Measurements from ENCODE around the gene CPNE1.

CPNE1 gene

DNA sequence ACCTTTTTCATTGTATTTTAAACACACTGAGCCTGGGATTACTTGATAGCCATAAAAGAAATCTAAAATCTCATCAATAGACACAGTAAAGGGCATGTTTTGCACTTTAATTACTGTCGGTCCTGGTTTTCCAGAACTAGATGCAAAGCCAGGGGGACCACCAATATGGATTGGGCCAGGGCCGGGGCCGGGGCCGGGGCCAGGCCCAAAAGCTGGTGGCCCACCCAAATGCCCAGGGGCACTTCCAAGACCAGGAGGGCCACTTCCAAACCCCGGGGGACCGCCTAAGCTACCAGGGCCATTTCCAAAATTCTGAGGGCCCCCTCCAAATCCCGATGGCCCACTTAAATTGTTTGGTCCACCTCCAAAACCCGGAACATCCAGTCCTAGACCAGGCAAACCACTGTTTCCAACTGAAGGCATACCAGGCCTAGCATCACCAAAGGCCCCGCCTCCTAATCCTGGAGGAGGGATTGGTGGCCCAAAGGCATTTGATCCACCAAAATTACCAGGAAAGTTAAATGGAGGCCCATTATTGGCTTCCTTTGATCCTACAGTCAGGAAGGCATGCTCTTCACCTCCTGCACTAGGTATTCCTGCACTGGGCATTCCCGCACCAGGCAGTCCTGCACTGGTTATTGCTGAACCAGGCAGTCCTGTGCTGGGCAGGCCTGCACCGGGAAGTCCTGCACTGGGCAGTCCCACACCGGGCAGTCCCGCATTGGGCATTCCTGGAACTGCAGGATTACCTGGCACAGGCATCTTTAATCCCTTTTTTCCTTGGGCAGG, 11.9 kb downstream of the CPNE1 start:
- DNase-seq: no peak

DNA sequence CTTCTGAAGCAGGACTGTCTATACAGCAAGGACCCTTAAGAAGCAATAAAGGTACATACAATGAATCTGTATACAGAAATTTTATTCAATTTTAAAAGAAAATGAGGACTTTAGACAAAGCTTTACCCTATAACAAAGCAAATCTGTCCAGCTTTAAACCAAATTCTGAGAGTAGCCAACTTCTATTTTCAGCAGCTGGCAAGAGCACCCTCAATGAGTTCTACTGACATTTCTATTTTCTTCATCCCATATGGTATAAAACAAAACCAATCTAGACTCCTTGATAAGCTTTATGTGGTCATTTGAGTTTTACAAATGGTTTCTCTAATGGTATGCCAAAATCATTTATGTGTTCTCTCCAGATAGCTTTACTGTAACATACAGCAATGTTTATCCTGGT, 12.7 kb downstream of the CPNE1 start:
- no peak for DNase-seq

DNA sequence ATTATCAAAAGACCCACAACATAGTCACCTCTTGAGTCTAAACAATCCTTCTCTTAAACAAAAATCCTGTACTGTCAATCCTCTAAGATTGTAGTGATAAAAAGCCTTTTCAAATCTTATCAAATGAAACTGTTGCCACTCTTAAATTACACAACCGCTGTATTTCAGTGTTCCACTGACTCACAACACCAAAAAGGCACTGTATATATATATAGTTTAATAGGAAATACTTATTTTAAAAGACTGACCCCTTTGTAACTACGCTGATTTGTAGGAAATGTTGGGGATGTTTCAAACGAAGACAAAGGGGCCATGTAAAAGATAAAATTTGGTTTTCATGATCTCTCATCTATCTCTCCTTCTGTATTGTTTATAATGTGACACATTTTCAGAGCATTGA, 14.1 kb downstream of the CPNE1 start:
- no peak for DNase-seq

DNA sequence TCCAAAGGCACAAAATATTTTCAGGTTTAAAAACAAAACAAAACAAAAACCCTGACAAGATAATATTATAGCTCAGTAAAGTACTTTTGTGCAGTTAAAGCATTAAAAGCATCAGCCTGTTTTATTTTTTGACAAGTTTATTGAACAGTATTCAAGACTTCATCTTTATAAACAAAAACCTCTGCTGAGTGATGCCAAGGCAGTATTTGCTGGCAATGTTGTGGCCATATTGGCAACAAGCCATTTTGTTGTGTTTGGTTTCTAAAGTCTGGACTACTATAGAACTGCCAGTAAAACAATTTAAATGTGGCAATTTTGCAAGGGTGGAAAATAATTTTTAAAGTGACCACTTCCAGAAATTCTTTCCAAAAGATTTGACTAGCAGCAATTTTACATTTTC, 15.9 kb downstream of the CPNE1 start:
- DNase-seq: no peak

DNA sequence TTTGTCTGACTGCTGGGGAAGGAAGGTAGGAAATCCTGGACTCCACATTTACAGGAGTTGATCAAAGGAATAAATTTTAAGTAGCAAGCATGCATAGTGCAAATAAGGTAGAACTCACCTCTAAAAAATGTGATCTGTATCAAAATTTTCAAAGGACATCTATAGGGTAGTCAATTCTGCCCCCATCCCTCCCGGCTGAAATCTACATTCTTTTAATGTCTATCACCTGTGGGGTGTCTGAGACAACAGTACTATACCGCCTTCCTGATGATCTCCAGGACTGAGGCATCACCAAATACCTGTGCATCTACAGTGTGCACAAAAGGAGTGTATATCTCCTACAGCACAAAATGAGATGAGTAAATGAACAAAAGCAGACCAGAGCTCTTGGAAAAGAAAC, 19.9 kb downstream of the CPNE1 start:
- no peak for DNase-seq

DNA sequence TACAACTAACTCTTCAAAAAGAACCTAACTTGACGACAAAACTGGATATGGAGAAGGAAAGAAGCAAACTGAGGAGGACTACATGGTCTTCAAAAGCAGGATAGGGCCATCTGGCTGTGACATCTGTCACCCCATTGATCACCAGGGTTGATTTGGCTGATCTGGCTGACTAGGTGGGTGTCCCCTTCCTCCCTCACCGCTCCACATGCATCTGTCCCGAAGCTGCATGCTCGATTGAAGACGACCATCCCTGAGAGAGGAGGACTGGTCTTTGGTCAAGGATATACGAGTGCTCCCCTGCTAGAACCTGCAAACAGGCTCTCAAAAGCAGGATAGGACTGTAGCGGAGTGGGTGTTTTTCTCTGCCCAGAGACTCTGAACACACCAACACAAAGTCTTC, 21.7 kb downstream of the CPNE1 start:
- DNase-seq: no peak

DNA sequence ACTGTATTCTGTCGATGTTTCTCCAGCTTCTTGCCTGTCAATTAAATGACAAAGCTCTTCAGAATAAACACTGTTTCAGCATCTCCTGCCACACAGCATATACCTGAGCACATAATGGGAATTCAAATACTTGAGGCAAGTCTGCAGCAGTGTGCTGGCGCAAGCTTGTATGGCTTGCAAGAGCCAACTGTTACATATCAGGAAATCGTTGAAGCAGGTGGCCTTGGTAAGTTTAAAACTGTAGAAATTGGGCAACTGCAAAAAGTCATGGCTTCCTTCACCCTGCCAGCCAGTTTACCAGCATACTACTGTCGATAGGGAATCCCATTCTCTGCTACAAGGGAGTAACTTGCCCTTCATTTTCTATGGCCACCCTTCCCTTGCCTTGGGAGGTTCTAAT, 23.0 kb downstream of the CPNE1 start:
- no peak for DNase-seq

DNA sequence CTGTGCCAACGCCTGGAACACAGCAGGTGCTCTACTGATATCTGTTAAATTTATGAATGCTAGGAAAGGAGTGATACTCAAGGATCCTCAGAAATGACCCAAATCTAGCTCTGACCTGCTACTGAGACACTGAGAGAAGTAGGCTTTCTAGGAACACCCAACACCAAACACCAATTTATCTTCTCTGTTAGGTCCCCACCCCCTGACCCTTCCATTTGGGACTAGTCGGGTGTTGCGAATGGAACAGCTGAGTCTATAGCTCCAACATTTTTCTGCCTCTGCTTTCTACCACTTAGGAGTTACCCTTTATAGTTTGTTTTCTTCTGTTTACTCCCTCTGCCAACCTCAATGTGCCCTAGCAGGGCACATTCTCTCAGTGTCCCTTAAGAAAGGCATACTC, 24.0 kb downstream of the CPNE1 start:
- DNase-seq: no peak

DNA sequence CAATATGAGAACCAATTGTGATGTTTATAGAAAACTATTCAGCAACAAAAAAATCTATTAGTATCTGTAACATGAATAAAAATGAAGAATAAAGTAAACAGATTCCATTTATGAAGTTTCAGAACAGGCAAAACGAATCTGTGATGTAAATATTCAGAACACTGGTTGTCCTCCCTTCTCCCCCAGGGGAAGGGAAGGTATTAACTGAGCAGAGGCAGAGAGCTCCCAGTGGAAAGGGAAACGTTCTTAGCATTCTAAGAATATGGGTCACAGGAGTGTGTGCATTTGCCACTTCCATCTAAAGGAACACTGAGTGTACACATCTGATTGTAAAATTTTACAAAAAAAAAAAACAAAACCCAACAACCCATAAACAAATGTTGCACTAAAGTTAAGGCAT, 25.9 kb downstream of the CPNE1 start:
- no peak for DNase-seq

DNA sequence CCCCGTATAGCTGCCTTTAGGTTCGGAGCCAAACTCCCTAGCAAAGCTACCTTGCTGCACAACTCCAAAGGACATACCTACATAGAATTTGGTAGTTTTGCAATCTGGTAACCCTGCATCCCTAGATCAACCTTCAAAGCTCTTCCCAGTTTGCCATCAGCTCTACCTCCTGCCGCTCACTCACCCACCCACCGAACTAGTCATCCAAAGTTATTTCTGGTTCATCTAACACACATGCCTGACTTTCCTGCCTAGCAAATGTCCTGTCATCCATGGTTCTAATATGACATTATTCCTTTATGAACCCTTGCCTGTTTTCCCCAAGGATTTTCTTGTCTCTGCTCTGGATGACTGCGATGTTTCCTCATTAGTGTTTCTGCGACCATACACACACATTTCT, 27.4 kb downstream of the CPNE1 start:
- no peak for DNase-seq

DNA sequence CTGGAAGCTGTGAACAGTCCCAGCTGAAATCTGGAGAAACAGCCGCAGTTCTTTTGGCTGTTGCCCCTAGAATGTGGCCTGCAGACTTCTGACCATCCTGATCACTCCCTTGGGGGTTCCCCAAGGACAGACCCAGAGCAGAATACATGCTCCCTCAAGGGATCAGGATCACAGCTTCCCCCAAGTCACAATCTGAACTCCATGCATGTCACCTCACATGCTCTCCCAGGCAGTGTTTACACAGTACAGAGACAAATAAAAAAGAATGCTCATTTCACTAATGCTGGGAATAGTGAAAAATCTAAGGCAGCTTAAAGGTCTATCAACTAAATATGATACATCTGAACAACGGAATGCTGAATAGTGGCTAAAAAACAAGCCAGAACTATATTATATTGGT, 28.6 kb downstream of the CPNE1 start:
- DNase-seq: no peak

DNA sequence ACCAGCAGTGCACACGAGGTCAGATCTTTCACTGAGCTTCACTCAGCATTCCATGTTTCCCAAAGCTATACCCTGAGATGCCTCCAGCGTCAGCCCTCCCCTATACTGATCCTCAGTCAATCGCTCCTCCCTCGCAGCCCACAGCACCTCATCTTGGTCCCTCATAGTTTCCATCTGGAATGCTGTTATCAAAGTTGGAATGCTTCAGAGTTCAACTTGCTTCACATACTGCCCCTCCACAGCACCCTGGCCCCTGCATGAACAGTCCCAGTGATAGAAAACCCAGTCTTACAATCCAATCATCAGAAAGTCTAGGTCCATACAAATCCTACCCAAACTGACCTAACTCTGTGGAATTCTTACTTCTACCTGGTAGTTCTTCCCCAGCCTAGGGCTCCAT, 29.0 kb downstream of the CPNE1 start:
- DNase-seq: no peak

DNA sequence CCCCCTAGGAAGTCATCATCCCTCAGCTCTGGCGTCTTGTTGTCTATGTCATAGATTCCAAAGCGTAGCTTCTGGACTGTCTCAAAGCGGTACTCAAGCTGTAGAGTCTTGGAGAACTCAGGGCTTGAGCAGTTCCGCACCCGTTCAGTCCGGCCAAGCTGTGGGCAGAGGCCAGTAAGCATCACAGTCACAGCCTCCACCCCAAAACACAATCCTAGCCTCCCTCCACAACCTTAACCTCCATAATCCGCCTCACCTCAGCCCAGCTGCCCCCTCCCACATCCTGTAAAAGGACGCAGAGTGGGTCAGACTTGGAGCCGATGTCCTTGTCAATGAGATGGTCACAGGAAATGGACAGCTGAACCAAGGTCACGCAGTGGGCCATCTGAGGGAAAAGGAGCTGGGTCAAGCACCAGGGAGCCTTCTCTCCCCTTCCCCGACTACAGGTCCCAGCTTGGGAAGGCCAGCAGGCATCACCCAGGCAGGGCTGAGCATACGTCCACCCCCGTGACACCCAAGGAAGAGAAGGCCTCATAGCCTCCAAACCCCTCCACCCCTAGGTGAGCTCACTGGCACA, 32.1 kb downstream of the CPNE1 start:
- no peak for DNase-seq

DNA sequence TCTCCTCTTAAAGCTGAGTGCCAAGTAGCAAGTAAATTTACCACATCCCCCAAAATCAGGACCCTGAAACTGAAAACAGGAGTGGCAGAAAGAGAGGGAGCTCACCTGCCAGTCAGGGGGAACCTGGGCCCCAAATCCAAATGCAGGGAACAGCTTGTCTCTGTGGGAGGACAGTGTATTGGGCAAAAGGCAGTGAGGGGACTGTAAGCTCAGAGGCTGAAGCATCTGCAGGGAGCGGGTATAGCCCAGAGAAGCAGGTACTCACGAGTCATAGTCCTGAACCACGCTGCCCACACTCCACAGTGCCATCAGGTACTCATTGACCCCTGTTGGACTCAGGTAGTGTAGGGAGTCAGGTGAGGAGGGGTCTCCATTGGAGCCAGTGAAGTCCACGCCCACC, 34.1 kb downstream of the CPNE1 start:
- no peak for DNase-seq

DNA sequence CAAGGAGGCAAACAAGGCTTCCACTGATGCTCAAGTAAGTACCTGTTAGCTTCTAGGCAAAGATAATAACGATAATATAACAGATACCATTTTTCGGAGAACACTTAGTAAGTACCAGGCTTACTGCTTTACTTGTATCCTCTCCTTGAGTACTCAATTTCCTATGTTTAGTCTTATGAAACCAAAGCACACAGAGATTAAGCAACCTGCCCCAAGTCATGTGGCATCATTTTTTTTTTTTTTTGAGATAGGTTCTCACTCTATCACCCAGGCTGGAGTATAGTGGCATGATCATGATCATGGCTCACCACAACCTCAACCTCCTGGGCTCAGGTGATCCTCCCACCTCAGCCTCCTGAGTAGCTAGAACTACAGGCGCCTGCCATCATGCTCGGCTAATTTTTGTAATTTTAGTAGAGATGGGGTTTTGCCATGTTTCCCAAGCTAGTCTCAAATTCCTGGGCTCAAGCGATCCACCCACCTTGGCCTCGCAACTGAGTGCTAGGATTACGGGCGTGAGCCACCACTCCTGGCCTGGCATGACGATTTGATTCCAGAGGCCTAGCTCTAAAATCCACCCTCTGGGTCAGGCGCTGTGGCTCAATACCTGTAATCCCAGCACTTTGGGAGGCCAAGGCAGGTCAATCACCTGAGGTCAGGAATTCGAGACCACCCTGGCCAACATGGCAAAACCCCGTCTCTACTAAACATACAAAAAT, 35.1 kb downstream of the CPNE1 start:
- DNase-seq: no peak

DNA sequence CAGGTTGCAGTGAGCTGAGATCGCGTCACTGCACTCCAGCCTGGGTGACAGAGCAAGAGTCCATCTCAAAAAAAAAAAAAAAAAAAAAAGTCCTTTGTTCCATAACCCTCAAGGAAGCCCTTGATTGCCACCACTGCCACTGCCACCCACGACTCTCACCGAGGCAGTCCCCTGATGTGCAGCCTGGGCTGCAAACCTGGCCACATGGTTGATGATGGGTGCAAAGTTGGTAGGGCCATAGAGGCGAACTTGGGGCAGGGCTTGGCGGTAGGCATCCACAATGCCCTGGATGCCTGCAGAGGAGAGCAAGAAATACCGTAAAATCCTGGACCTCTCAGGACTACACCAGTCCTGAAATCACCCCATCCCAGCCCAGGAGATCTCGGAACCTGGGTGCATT, 37.6 kb downstream of the CPNE1 start:
- DNase-seq: no peak

DNA sequence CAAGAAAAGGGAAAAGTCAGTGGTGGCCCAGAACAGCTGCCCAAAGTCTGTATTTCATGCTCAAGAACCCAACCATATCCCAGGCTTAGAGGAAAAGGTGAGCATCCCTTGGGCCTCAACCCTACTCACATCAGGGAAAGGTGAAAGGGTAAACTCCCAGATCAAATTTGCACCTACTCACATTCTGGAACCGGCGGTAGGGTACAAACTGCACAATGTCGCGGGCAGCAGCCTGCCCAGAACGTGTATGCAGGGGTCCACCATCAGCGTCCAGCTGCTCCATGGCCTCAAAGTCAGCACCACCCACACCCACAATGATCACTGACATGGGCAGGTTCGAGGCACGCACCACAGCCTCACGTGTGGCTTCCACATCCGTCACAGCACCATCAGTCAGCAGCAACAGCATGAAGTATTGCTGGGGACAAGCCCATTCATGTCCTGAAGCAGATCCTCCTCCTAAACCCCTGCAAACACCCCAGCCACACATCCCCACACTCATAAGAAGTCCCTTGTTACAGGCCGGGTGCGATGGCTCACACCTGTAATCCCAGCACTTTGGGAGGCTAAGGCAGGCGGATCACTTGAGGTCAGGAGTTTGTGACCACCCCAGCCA, 38.2 kb downstream of the CPNE1 start:
- no peak for DNase-seq

DNA sequence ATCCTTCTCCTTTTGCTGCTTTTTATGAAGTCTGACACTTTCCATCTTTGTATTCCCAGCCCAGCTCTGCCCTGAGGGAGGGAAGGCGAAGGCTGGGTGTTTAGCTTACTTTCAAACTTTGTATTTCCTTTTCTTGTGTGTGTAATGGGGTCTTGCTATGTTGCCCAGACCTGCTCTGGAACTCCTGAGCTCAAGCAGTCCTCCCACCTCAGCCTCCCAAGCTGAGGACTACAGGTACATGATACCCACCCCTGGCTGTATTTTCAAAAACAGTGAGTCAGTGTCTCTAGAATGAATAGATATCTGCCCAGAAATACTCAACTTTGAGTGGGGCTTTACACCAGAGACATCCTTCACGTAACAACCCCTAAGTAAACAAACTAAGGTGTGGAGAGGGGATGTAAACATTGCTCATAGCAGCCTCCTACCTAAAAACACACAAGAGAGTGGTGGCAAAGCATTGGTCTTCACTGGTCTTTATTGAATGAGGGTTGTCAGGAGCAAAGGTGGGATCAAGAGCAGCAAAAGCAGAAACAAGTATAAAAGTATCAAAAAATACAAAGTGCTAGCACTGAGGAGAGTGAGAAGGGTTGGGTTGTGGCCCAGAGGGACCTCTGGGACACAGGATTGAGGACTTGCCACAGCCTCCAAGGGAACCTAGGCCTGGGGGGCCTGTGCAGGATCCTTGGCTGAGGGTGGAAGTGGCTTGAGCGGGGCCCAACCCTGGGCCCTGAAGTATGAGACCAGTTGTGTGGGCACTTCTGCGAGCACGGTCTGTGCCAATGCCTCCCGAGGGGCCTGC, 38.9 kb downstream of the CPNE1 start:
- DNase-seq: no peak

DNA sequence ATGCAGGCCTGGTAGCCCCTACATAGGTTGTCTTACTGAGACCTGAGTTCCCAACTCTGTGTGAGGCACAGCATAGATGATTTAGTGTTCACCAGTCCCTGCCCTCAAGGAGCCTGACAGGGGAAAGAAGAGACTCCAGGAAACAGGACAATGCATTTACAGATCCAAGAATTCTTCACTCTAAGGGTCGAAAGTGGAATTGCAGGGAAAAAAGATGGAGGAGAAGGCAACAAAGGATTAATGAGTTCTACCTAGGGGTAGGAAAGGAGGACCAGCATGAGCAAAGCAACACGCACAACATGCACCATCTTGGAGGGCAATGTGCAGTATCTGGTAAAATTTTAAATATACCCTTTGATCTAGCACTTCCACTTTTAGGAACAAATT, 43.1 kb downstream of the CPNE1 start:
- no peak for DNase-seq

DNA sequence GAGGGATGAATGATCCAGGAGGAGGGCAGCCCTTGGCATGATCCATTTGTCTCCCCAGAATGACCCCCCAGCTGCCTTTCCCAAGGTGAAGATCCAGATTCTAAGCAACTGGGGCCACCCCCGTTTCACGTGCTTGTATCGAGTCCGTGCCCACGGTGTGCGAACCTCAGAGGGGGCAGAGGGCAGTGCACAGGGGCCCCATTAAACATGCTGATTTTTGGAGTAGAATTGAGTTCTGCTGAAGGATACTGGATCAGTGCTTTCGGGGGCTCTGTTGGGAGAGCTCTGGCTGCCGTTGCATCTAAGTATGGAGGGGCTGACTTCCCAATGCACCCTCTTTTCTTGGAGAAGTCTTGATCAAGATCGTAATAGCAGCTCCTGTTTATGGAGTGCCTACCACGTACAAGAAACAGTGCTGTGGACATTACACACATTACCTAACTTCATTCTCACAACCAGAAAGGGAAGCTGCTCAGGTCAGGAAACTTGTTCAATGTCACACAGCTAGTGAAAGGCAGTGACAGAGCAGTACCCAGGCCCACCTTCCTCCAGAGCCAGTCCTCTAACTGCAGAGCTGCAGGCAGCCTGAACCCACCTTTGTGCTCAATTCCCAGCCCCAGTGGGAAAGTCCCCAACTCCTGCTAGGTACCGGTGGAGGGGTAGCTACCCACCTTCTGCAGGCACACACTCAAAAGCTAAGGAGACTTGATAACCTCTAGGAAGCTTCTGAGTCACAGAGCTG, 43.7 kb downstream of the CPNE1 start:
- DNase-seq: no peak

DNA sequence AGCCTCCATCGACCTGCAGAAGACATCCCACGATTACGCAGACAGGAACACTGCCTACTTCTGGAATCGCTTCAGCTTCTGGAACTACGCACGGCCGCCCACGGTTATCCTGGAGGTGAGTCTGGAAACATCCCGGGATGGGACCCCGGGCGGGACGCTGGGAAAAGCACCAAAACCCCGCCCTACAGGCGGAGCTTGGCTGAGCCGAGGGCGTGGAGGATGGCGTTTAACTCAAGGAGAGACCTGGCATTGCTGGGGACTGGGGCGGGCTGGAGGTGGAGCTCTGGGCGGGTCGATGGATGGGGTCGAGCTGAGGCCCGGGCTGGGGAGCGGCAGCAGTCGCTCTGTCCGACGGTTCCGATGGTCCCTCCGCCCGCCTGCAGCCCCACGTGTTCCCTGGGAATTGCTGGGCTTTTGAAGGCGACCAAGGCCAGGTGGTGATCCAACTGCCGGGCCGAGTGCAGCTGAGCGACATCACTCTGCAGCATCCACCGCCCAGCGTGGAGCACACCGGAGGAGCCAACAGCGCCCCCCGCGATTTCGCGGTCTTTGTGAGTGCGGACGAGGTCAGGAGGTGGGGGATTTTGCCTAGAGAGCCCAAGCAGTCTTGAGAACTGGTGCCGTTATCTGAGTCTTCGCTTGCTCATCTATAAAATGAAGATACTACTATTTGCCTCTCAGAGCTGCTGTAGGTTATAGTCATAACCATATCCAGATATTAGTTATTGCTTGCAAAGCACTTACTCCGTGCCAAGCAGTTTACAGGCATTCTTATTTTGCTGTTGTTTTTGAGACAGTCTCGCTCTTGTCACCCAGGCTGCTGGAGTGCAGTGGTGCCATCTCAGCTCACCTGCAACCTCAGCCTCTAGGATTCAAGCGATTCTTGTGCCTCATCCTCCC, 45.3 kb downstream of the CPNE1 start:
- DNase-seq: peak; percentile 78

Measured in activated CD8-positive, alpha-beta memory T cell treated with anti-CD3 and anti-CD28 coated beads, Interleukin-2, amount 50 U/mL, for 4 hours (primary cell).